GM20000 (cell line): ENCODE measurements around the gene MST1R.
"Not testable (repeated sequence)": the region's sequence is repeated elsewhere in the genome, so short reads cannot be mapped to it uniquely, and the experiment has no call there.

Source experiments
- DNase-seq: peaks from one replicate; pipeline ENCODE4 v3.0.0; 2012; ENCODE audit warnings: low spot score
- TF ChIP-seq, protein P1 (sequence below): IDR thresholded peaks from 2 replicates; pipeline ENCODE4 v1.5.1; 2012; ENCODE audit warnings: mild to moderate bottlenecking, control low read depth; ENCODE audit errors: extremely low read depth, missing control alignments

MST1R gene

DNA sequence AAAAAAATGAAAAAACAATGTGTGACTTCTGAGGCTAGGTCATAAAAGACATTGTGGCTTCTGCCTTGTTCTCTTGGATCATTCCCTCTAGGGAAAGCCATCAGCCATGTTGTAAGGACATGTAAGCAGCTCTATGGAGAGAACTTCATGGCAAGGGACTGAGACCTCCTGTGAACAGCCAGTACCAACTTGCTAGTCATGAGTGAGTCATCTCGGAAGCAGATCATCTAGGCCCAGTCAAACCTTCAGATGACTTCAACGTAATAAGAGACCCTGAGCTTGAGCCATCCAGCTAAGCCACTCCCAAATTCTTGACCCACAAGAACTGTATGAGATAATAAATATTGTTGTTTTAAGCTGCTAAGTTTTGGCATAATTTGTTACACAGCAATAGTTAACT is 21.0 kb upstream of the MST1R start:
- no peak for DNase-seq
- TF ChIP-seq, protein P1, sequence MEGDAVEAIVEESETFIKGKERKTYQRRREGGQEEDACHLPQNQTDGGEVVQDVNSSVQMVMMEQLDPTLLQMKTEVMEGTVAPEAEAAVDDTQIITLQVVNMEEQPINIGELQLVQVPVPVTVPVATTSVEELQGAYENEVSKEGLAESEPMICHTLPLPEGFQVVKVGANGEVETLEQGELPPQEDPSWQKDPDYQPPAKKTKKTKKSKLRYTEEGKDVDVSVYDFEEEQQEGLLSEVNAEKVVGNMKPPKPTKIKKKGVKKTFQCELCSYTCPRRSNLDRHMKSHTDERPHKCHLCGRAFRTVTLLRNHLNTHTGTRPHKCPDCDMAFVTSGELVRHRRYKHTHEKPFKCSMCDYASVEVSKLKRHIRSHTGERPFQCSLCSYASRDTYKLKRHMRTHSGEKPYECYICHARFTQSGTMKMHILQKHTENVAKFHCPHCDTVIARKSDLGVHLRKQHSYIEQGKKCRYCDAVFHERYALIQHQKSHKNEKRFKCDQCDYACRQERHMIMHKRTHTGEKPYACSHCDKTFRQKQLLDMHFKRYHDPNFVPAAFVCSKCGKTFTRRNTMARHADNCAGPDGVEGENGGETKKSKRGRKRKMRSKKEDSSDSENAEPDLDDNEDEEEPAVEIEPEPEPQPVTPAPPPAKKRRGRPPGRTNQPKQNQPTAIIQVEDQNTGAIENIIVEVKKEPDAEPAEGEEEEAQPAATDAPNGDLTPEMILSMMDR: no peak

DNA sequence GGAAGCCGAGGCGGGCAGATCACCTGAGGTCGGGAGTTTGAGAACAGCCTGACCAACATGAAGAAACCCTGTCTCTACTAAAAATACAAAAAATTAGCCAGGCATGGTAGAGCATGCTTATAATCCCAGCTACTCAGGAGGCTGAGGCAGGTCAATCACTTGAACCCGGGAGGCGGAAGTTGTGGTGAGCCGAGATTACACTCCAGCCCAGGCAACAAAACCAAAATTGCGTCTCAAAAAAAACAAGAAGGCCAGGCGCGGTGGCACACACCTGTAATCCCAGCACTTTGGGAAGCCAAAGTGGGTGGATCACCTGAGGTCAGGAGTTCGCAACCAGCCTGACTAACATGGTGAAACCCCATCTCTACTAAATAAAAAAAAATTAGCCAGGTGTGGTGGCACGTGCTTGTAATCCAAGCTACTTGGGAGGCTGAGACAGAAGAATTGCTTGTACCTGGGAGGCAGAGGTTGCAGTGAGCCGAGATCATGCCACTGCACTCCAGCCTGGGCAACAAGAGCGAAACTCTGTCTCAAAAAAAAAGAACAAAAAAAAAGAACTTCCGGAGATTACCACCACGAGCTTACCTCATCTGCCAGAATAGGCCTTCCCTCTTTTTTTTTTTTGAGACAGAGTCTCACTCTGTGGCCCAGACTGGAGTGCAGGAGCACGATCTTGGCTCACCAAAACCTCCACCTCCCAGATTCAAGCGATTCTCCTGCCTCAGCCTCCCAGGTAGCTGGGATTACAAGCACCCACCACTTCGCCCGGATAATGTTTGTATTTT is 14.3 kb upstream of the MST1R start:
- DNase-seq: not testable (repeated sequence)

DNA sequence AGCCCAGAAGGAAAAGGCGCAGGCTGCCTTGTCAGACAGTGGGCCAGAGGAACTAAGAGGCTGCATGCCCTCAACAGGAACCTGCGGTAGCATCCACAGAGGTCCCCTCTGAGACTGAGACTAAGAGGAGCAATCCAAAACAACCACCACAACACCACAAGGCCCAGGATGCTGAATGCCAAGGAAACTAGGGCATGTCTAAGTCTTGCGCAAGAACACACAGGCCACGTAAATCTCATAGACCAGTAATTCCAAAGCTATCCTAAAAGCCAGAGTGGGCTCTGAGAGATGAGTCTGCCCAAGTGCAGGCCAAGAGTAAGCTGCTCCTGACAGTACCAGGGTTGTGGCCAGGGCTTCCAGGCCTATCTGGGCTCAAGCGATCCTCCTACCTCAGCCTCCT is 13.0 kb upstream of the MST1R start:
- TF ChIP-seq, protein P1: no peak
- no peak for DNase-seq

DNA sequence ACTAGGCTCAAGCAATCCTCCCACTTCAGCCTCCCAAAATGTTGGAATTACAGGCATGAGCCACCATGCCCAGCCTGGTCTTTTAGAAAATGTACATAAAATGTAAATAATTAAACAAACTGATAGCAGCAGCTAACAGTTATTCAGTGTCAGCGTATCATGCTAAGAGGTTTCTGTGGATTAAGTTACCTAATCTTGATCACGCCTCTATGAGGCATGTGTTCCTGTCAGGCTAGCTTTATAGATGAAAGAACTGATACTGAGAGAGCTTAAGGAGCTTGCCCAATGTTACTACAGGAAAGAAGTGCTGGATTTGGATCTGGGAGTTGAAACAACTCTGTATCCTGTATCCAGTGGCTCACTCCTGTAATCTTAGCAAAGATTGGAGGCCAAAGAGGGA is 11.2 kb upstream of the MST1R start:
- TF ChIP-seq, protein P1: no peak
- no peak for DNase-seq

DNA sequence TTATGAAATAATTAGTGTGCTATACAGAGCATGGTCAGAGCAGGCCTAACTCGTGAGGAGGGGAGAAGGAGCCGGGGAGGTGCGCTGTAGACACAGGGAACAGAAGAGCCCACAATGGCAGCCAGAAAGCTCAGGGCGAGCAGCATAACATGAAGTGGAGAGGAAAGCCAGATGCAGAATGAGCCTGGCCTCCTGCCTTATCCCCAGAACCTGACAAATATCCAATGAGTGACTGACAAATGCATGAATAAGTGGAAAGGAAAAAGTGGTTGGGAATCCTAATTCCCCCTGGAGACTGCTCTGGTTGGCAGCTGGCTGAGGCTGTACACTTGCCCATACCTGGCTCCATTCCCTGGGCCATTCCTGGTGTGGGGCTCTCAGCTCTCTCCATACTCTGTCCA is 9.2 kb upstream of the MST1R start:
- DNase-seq: no peak
- TF ChIP-seq, protein P1: no peak

DNA sequence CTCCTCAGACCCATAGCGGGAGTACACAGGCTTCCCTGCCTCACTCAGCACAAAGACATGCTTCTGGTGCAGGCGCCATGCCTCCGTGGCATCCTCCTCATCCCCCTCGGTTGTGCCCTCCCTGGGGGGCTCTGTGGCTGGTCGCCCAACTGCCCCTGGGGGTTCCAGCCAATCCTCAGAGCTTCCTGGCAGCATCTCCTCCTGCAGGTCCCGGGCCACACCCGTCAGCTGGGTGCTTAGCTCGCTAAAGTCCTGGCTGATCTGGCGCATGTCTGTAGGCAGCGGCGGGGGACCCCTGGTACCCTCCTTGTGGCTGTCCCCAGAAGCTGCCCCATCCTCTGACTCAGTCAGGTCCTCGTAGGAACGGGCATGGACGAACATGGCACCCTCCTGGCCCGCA is 7.9 kb upstream of the MST1R start:
- TF ChIP-seq, protein P1: no peak
- DNase-seq: no peak

DNA sequence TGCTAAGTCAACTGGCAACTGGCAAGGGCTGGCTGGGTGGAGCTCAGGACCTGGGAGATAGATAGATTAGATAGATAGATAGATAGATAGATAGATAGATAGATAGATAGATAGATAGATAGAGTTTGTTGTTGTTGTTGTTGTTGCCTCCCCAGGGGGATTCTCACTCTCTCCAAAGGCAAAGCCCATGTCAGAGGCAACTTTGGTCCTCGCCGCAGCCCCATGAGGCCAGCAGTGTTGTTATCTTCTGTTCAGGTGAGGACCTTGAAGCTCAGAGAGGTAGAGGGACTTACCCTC is 7.4 kb upstream of the MST1R start:
- TF ChIP-seq, protein P1: no peak
- DNase-seq: no peak

DNA sequence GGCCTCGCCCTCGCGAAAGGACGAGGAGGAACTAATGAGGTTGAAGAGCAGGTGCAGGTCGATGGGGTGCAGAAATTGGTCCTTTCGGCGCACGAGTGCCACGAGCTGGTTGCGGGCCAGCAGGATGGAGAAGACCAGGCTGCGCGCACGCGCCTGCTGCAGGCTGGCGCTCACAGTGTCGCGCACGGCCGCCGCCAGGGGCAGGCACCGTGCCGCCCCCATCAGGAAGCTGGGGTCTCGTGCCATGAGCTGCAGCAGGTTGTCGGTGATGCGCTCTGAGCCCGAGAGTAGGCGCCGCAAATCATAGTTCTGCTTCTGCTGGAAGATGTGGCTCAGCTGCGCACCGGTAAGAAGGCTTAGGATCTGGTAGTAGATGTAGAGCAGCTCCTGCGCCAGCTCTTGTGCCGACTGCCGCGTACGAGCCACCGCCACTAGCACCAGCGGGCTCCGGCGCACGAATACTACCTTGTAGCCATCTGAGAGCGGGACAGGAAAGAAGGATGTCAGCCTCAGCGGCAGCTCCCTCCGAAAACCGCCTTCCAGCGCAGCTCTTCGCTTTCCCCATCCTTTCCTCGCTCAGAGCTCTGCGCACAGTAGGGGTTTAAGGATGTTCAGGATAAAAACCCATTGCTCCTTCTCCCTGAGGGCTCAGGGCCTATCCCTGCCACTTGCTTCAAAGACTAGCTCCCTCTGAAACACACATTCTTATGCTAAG is 6.9 kb upstream of the MST1R start:
- TF ChIP-seq, protein P1: no peak
- DNase-seq: no peak
